ENCODE results near the gene NUDT1.

Gene NUDT1

DNA sequence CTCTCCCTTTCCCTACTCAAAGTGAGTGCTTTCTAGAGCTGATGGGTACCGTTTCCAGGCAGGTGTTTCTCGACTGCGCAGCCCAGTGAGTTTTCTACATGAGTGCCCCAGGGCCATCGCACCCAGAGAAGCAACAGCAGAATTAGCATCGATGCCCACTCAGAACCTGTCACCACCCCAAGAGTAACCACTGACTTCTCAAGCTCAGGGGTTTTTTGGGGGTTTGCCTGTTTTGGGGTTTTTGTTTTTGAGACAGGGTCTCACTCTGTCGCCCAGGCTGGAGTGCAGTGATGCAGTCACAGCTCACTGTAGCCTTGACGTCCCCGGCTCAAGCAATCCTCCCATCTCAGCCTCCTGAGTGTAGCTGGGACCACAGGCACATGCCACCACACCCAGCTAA is 46.5 kb downstream of the NUDT1 start:
- TF ChIP-seq CTCF (IDR thresholded peaks at IDR 0.05; ENCODE audit: low read depth, low read length) = no peak
- no peak overlapping the region for H3K4me3 ChIP-seq (ENCODE audit: low read depth, low read length)

DNA sequence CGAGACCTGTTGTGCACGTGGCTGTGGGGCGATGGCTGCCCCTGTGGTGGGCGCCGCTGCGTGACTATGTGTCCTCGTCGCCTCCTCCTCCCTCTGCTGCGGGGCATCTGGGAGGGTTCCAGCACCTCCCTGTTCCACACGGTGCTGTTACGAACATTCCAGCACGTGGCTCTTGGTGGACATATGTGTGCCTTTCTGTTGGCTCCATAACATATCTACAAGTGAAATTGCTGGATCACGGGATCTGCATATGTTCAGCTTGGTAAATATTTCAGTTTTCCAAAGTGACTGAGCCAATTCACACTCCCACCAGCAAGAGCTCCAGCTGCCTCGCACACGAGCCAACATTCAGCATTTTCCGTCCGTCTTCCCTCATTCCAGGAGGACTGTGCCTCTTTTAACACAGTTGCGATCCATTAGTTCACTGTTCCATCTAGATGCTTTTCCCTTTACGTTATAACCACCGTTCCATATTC is 47.1 kb downstream of the NUDT1 start:
- no peak for TF ChIP-seq CTCF (IDR thresholded peaks at IDR 0.05; ENCODE audit: low read depth, low read length)
- H3K4me3 ChIP-seq (ENCODE audit: low read depth, low read length) = no peak overlapping the region

GRCh38 chr7:2289621-2290020 is 47.6 kb downstream of the NUDT1 start:
- TF ChIP-seq CTCF (IDR thresholded peaks at IDR 0.05; ENCODE audit: low read depth, low read length) = no peak
- no peak overlapping the region for H3K4me3 ChIP-seq (ENCODE audit: low read depth, low read length)

DNA sequence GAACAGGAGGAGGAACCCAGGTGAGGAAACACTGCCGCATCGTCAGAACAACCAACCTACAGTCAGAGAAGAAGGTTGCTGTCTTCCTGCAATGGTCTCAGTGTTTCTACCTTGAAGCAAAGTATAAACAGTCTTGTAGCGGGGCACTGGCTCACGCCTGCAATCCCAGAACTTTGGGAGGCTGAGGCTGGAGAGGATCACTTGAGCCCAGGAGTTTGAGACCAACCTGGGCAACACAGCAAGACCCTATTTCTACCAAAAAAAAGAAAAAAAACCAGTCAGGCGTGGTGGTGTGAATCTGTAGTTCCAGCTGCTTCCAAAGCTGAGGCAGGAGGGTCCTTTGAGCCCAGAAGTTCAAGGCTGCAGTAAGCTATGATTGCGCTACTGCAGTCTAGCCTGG is 48.9 kb downstream of the NUDT1 start:
- no peak for TF ChIP-seq CTCF (IDR thresholded peaks at IDR 0.05; ENCODE audit: low read depth, low read length)

GRCh38 chr7:2295936-2296620 is 54.1 kb downstream of the NUDT1 start:
- no peak for TF ChIP-seq CTCF (IDR thresholded peaks at IDR 0.05; ENCODE audit: low read depth, low read length)
- no peak overlapping the region for H3K4me3 ChIP-seq (ENCODE audit: low read depth, low read length)

More for the DNA sequence above, 48.9 kb downstream of the NUDT1 start:
- H3K4me3 ChIP-seq (ENCODE audit: low read depth, low read length) = no peak overlapping the region

- no peak overlapping the region for H3K4me3 ChIP-seq (ENCODE audit: low read depth, low read length)
- TF ChIP-seq CTCF (IDR thresholded peaks at IDR 0.05; ENCODE audit: low read depth, low read length) = no peak
Observed at GRCh38 chr7:2296832-2297231, 54.8 kb downstream of the NUDT1 start.

DNA sequence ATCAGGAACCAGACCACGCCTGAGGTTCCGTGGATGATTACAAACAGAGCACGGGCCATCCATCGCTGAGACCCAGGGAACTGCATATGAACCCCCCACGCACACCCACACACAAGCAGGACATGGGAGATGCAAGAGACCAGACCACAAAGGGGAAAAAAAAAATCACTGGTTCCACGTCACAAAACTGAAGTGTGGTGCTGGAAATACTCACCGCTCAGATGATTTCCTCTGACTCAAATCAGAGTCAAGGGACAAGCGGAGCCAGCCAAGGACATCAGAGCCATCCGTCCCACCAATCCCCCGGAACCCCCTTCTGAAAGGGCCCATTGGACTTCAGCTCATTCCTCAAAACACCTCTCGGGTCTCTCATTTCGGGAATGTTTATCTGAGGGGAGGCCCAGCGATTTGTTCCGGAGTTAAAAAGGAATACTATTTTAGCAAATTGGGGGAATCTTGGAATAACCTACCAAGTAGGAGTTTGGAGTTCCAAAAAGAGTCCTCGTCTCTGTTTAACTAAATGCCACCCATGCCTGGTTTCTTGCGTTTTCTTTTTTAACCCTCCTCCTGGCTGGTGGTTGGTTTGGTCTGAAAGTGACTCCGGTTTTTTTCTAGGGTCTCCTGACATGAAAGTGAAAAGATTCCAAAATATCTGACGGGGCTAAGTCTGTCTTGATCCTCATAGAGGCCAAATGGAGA is 57.3 kb downstream of the NUDT1 start:
- H3K4me3 ChIP-seq (ENCODE audit: low read depth, low read length) = peak overlapping the region; percentile 41
- TF ChIP-seq CTCF (IDR thresholded peaks at IDR 0.05; ENCODE audit: low read depth, low read length) = no peak
